ENCODE data around the gene KRTAP12-2. TPM values are rescaled to one million over a fixed set of nuclear protein-coding genes. Genes with fewer than 3 reads are reported as not detected.

Gene KRTAP12-2
- total and polyA plus RNA-seq, 10 donors = not detected

DNA sequence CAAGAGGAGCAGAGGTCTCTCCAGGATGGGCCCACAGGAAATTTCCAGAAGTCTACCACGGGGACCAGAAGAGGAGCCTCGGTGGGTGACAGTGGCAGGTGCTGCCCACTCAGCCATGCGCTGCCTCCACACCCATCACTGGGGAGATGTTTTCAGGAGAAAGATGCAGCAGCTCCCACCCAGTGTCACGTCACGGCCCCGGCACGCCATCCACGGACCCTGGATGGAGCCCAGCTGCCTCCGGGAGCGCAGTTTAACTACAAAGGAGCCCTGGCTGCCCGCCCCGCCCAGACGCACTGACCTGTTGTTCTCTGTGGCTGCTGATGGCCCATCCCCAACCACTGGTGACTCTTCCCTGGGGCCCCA, 37.9 kb upstream of the KRTAP12-2 start:
- 10 to 23% (median 18%) methylated on average over 3 to 13 of the region's 13 CpGs for WGBS, 5 donors
- no peak for DNase-seq
- Histone ChIP-seq H3K27ac (no peak overlapping the region), H3K4me3 (no peak overlapping the region), H3K4me1 (peaks cover 0 to 29% (median 6%) of the 10 kb centered on the region in 6 donors), H3K27me3 (replicated peaks in 1 of 7) (peaks cover 8 to 100% (median 93%) of the 10 kb centered on the region in 7 donors), H3K36me3 (no peaks in the 10 kb centered on the region), H3K9me3 (peaks cover 0 to 17% (median 0%) of the 10 kb centered on the region in 8 donors)
- intact Hi-C loops (cut with DNase I; ENCODE audit: low total_unique reads) = no loop called here
- TF ChIP-seq POLR2AphosphoS5 (IDR thresholded peaks at IDR 0.05) (no peak), POLR2A (IDR thresholded peaks at IDR 0.05) (no peak)
- TF ChIP-seq, protein P1, sequence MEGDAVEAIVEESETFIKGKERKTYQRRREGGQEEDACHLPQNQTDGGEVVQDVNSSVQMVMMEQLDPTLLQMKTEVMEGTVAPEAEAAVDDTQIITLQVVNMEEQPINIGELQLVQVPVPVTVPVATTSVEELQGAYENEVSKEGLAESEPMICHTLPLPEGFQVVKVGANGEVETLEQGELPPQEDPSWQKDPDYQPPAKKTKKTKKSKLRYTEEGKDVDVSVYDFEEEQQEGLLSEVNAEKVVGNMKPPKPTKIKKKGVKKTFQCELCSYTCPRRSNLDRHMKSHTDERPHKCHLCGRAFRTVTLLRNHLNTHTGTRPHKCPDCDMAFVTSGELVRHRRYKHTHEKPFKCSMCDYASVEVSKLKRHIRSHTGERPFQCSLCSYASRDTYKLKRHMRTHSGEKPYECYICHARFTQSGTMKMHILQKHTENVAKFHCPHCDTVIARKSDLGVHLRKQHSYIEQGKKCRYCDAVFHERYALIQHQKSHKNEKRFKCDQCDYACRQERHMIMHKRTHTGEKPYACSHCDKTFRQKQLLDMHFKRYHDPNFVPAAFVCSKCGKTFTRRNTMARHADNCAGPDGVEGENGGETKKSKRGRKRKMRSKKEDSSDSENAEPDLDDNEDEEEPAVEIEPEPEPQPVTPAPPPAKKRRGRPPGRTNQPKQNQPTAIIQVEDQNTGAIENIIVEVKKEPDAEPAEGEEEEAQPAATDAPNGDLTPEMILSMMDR (IDR thresholded peaks at IDR 0.05 in 8 of 11, conservative IDR thresholded peaks at IDR 0.05 in 3 of 11) = no peak

GRCh38 chr21:44703731-44704635, 37.3 kb upstream of the KRTAP12-2 start:
- TF ChIP-seq, protein P1 (IDR thresholded peaks at IDR 0.05 in 8 of 11, conservative IDR thresholded peaks at IDR 0.05 in 3 of 11) = no peak
- TF ChIP-seq POLR2A (IDR thresholded peaks at IDR 0.05) (no peak), POLR2AphosphoS5 (IDR thresholded peaks at IDR 0.05) (no peak)
- Histone ChIP-seq H3K4me3 (no peak overlapping the region), H3K27ac (no peak overlapping the region), H3K27me3 (replicated peaks in 1 of 7) (peaks cover 8 to 100% (median 93%) of the 10 kb centered on the region in 7 donors), H3K36me3 (no peaks in the 10 kb centered on the region), H3K9me3 (peaks cover 0 to 17% (median 0%) of the 10 kb centered on the region in 8 donors), H3K4me1 (peaks cover 0 to 22% (median under 1%) of the 10 kb centered on the region in 6 donors)
- 32 to 50% (median 39%) methylated on average over 13 of the region's 13 CpGs for WGBS, 5 donors
- no peak for DNase-seq
- intact Hi-C loops (cut with DNase I; ENCODE audit: low total_unique reads) = no loop called here

GRCh38 chr21:44702973-44703730, 36.4 kb upstream of the KRTAP12-2 start:
- H3K9me3 ChIP-seq = peaks cover 0 to 17% (median 0%) of the 10 kb centered on the region in 8 donors
- H3K4me3 ChIP-seq = no peak overlapping the region
- WGBS, 5 donors = 47 to 63% (median 55%) methylated on average over 14 to 16 of the region's 16 CpGs
- DNase-seq = no peak
- peaks cover 6 to 100% (median 90%) of the 10 kb centered on the region in 7 donors for H3K27me3 ChIP-seq (replicated peaks in 1 of 7)
- H3K36me3 ChIP-seq = no peaks in the 10 kb centered on the region
- intact Hi-C loops (cut with DNase I; ENCODE audit: low total_unique reads) = no loop called here
- TF ChIP-seq, protein P1 (IDR thresholded peaks at IDR 0.05 in 8 of 11, conservative IDR thresholded peaks at IDR 0.05 in 3 of 11) = no peak
- TF ChIP-seq POLR2A (IDR thresholded peaks at IDR 0.05) (no peak), POLR2AphosphoS5 (IDR thresholded peaks at IDR 0.05) (no peak)
- H3K27ac ChIP-seq = no peak overlapping the region
- peaks cover 0 to 14% (median 0%) of the 10 kb centered on the region in 6 donors for H3K4me1 ChIP-seq
